ENCODE results near the gene FSIP2. TPM values are rescaled to one million over a fixed set of nuclear protein-coding genes. Genes with fewer than 3 reads are reported as not detected.

The FSIP2 gene
- total RNA-seq, 2 donors from 2014 or later = 1.2 to 2.4 TPM

GRCh38 chr2:185790361-185790760 is 51.8 kb downstream of the FSIP2 start:
- DNase-seq (ENCODE audit: low spot score) (no peak), ATAC-seq (ENCODE audit: insufficient number of reproducible peaks, low FRiP score, low read depth) (no peak)
- Histone ChIP-seq H3K9me3 (no peaks in the 10 kb centered on the region), H3K27me3 (replicated peaks; ENCODE audit: insufficient read depth) (no peaks in the 10 kb centered on the region), H3K36me3 (no peaks in the 10 kb centered on the region), H3K27ac (no peak overlapping the region), H3K4me3 (no peak overlapping the region), H3K4me1 (ENCODE audit: control insufficient read depth in 1 of 2, low read depth in 2 of 2) (no peaks in the 10 kb centered on the region)
- TF ChIP-seq CTCF (IDR thresholded peaks at IDR 0.05) = no peak

- Histone ChIP-seq H3K9me3 (no peaks in the 10 kb centered on the region), H3K27me3 (replicated peaks; ENCODE audit: insufficient read depth) (no peaks in the 10 kb centered on the region), H3K4me3 (no peak overlapping the region), H3K27ac (no peak overlapping the region), H3K4me1 (ENCODE audit: control insufficient read depth in 1 of 2, low read depth in 2 of 2) (no peaks in the 10 kb centered on the region), H3K36me3 (no peaks in the 10 kb centered on the region)
- no peak for TF ChIP-seq CTCF (IDR thresholded peaks at IDR 0.05)
- no peak for ATAC-seq (ENCODE audit: insufficient number of reproducible peaks, low FRiP score, low read depth)
- DNase-seq (ENCODE audit: low spot score) = no peak
These were observed 55.1 kb downstream of the FSIP2 start for GRCh38 chr2:185793532-185794345.

- DNase-seq (ENCODE audit: low spot score) = no peak
These were observed 58.2 kb downstream of the FSIP2 start for GRCh38 chr2:185796758-185797157.

GRCh38 chr2:185802926-185803325 is 64.3 kb downstream of the FSIP2 start:
- H3K36me3 ChIP-seq = no peaks in the 10 kb centered on the region
- no peak overlapping the region for H3K27ac ChIP-seq
- no peaks in the 10 kb centered on the region for H3K27me3 ChIP-seq (replicated peaks; ENCODE audit: insufficient read depth)
- DNase-seq (ENCODE audit: low spot score) = no peak
- H3K9me3 ChIP-seq = no peaks in the 10 kb centered on the region
- no peaks in the 10 kb centered on the region for H3K4me1 ChIP-seq (ENCODE audit: control insufficient read depth in 1 of 2, low read depth in 2 of 2)
- no peak for TF ChIP-seq CTCF (IDR thresholded peaks at IDR 0.05)
- H3K4me3 ChIP-seq = no peak overlapping the region
- ATAC-seq (ENCODE audit: insufficient number of reproducible peaks, low FRiP score, low read depth) = no peak

More at GRCh38 chr2:185796758-185797157, 58.2 kb downstream of the FSIP2 start:
- Histone ChIP-seq H3K27me3 (replicated peaks; ENCODE audit: insufficient read depth) (no peaks in the 10 kb centered on the region), H3K27ac (no peak overlapping the region), H3K4me3 (no peak overlapping the region), H3K36me3 (no peaks in the 10 kb centered on the region), H3K9me3 (no peaks in the 10 kb centered on the region), H3K4me1 (ENCODE audit: control insufficient read depth in 1 of 2, low read depth in 2 of 2) (no peaks in the 10 kb centered on the region)
- no peak for TF ChIP-seq CTCF (IDR thresholded peaks at IDR 0.05)
- no peak for ATAC-seq (ENCODE audit: insufficient number of reproducible peaks, low FRiP score, low read depth)

GRCh38 chr2:185806783-185807182 is 68.2 kb downstream of the FSIP2 start:
- Histone ChIP-seq H3K27me3 (replicated peaks; ENCODE audit: insufficient read depth) (no peaks in the 10 kb centered on the region), H3K4me1 (ENCODE audit: control insufficient read depth in 1 of 2, low read depth in 2 of 2) (no peaks in the 10 kb centered on the region), H3K27ac (no peak overlapping the region), H3K4me3 (no peak overlapping the region), H3K36me3 (no peaks in the 10 kb centered on the region), H3K9me3 (no peaks in the 10 kb centered on the region)
- ATAC-seq (ENCODE audit: insufficient number of reproducible peaks, low FRiP score, low read depth) = no peak
- no peak for DNase-seq (ENCODE audit: low spot score)
- no peak for TF ChIP-seq CTCF (IDR thresholded peaks at IDR 0.05)
